Activated CD4-positive, alpha-beta T cell treated with anti-CD3 and anti-CD28 coated beads for 4 hours (primary cell): ENCODE measurements around the gene HTRA1.
A peak's percentile ranks its signal among the peaks of the same experiment; 100 is the strongest.

Experiments
- DNase-seq, 2 donors: peaks; one replicate each; pipeline ENCODE4 v3.0.0-alpha.2; 2020

HTRA1 gene

DNA sequence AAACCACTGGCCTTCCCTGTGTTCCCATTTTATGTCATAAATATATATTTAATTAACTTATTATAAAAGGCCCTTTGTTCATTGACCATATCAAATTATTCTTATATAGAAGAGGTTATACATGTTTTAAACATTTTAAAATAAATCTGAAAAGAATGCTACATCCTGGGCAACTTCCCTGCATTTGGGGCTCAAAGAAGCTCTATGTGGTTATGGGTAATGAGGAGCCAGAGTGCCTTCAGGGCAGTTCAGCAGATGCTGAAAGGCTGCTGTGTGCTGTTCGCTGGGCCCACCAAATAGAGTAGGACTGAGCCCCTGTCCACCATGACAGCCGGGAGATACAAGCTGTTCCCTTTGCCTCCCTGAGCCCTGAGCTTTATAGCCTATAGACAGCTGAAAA, 35.9 kb downstream of the HTRA1 start:
- no peak for DNase-seq

GRCh38 chr10:122498521-122498920, 37.2 kb downstream of the HTRA1 start:
- no peak for DNase-seq

DNA sequence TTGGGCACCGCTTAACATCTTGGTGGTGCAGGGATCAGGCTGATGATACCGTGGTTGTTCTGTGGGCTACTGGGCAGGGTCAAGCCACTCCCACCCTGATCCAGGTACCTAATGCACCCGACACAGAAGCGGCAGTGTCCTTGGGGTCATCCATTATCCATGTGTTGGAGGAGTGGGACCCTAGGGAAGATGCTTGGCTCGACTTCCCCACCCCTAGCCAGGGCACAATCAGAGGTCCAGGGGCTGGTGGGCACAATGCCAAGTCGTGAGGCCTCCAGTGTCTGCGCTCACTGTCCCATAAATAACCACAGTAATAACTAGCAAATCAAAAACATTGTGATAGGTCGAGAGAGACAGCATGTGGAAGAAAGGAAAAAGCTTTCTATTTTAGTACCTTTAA, 37.7 kb downstream of the HTRA1 start:
- no peak for DNase-seq

DNA sequence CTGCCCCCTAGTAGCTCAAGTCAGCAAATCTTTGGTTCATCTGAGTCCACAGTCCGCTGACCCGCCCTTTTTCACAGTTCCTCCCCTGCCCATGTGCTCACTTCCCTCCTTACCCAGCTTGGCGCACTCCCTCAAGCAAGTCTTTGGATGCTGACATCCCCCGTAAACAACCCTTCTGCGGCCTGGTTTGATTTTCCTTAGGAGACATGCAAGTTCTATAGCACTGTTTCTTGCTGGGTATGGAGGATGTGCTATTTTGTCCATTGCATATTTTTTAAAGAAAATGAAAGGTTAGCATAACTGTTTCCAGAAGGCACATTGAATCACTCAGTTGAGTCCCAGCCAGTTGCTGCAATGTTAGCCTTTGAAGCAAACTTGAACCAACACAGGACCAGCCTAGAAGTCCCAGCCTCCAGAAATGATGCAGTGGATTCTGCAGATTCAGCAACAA, 38.2 kb downstream of the HTRA1 start:
- DNase-seq: no peak

- DNase-seq: no peak
These were observed 38.8 kb downstream of the HTRA1 start for GRCh38 chr10:122500194-122500593.

GRCh38 chr10:122500726-122501125, 39.4 kb downstream of the HTRA1 start:
- no peak for DNase-seq

- DNase-seq: no peak
These were observed 41.7 kb downstream of the HTRA1 start for GRCh38 chr10:122503012-122503411.

GRCh38 chr10:122503886-122504609, 42.7 kb downstream of the HTRA1 start:
- DNase-seq: no peak

- DNase-seq: no peak
These were observed 43.2 kb downstream of the HTRA1 start for GRCh38 chr10:122504610-122504950.

DNA sequence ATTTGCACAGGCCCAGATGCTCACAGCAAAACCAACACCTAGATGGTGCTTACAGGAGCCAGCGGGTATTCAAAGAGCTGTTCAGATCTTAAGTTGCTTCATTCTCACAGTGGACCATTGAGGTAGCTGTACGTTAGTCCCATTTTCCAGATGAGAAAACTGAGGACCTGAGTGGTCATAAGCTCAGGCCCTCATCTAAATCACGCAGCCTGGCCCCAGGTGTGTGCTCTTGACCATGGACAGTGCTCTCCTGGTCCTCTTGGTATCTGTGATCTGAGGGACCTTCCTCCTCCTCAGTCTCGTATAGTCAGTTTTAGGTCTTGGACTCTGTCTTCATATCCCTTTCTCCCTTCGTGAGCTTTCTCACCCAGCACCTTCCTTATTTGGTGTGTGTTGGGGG, 43.7 kb downstream of the HTRA1 start:
- no peak for DNase-seq

- no peak for DNase-seq
These were observed 44.7 kb downstream of the HTRA1 start for GRCh38 chr10:122505885-122506645.

GRCh38 chr10:122507616-122508015, 46.3 kb downstream of the HTRA1 start:
- DNase-seq: no peak

DNA sequence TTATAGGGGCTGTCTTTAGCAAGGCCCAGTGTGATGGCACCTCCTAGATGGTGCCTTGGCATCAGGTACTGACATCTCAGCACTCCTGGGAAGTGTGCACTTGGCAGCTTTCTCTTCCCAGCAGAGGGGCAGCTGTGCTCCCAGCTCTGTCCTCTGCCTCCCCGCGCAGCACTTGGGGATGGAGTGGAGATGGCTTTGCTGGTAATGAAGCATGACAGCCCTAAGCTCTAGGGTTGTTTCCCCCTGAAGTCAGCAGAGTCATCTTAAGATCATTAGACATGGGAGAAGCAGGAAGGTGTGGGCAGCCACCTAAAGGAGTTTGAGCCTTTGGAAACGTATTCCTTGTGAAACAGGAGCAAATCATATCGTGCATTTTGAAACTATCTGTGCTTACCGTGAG, 46.7 kb downstream of the HTRA1 start:
- no peak for DNase-seq

- DNase-seq: no peak
These were observed 48.0 kb downstream of the HTRA1 start for GRCh38 chr10:122509323-122509722.

GRCh38 chr10:122510326-122510725, 49.0 kb downstream of the HTRA1 start:
- DNase-seq: no peak

DNA sequence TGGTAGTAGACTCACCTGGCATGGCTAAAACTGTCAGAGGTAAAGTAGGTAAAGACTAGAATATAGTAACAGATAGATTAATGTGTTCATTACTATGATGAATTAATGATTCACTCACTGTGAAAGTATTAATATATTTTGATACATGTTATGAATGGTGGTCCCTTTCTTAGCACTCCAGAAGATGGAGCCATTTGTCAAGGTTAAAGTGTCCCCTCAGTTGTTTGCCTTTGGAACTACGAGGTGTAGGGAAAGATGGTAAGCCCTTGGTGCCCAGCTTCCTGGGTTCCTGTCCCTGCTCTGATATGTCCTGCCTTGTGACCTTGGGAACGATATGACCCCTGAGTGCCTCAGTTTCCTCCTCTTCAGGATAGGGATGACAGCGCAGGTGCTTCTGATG, 49.4 kb downstream of the HTRA1 start:
- no peak for DNase-seq

DNA sequence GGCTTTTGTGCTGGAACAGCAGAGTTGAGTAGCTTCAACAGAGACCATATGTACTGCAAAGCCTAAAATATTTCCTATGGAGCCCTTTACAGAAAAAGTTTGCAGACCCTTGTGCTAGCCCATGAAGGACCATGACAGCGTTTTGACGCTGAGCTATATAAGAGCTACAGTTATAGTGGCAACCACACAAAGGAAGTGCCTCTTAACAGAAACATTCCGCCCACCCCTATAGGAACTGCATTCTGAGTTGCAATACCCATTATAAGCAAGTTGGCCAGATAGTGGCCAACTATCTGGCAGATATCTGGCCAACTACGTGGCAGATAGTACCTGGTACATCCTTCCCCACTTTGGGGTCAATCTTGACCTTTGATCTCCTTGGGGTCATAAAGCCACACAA, 51.7 kb downstream of the HTRA1 start:
- no peak for DNase-seq

DNA sequence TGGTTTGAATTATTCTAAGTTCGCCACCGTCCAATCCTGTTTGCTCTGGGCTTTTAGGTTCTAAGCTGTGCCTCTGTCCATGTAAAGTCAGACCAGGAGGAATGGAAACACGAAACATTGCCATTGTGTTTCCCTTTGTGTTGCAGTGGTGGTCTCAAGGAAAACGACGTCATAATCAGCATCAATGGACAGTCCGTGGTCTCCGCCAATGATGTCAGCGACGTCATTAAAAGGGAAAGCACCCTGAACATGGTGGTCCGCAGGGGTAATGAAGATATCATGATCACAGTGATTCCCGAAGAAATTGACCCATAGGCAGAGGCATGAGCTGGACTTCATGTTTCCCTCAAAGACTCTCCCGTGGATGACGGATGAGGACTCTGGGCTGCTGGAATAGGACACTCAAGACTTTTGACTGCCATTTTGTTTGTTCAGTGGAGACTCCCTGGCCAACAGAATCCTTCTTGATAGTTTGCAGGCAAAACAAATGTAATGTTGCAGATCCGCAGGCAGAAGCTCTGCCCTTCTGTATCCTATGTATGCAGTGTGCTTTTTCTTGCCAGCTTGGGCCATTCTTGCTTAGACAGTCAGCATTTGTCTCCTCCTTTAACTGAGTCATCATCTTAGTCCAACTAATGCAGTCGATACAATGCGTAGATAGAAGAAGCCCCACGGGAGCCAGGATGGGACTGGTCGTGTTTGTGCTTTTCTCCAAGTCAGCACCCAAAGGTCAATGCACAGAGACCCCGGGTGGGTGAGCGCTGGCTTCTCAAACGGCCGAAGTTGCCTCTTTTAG, 52.9 kb downstream of the HTRA1 start:
- no peak for DNase-seq

GRCh38 chr10:122515022-122515424, 53.7 kb downstream of the HTRA1 start:
- no peak for DNase-seq

- peak; percentile 55 to 68 for DNase-seq
These were observed 54.4 kb downstream of the HTRA1 start for GRCh38 chr10:122515588-122516231.

- DNase-seq: no peak
These were observed 55.4 kb downstream of the HTRA1 start for GRCh38 chr10:122516734-122517133.

DNA sequence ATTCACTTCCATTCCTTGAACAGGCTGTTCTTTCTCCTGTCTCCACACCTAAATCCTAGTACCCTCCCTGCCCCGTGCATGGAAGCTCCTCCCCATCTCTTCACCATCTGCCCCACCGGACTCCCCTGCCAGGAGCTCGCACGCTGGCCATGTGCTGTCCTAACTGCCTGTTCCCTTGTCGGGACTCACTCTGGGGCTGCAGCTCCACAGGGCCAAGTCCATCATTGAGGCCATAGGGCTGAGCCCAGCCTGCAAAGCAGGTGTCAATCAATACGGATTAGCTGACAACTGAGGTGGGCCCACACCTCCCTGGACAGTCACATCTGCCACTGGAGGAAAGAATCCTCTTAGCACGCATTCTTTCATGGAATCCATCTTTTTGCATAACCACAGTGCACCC, 57.8 kb downstream of the HTRA1 start:
- no peak for DNase-seq

DNA sequence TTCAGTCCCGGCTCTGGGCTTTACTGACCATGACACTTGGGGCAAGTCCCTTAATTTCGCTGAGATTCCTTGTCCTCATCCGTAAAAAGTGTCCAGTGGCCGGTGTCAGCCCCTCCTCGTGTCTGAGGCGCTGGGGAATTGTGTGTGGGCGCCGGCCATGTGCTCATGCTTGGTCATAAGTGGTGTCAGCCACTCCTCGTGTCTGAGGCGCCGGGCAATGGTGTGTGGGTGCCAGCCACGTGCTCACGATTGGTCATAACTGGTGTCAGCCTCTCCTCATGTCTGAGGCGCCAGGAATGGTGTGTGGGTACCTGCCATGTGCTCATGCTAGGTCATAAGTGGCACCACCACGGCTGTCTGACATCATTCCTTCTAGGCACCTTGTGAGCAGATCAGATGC, 58.5 kb downstream of the HTRA1 start:
- DNase-seq: no peak
